Thymus (tissue), 11 donors: Measurements from ENCODE around the gene CSH2. TPM values are rescaled to one million over a fixed set of nuclear protein-coding genes. Genes with fewer than 3 reads are reported as not detected.
"Not testable (repeated sequence)": the region's sequence is repeated elsewhere in the genome, so short reads cannot be mapped to it uniquely, and the experiment has no call there.

Experiments used
- DNase-seq, 9 donors: peaks; one replicate each; pipeline ENCODE4 v3.0.0-alpha.2; 2013; ENCODE audit warnings: low spot score in 9 of 9, low read depth in 6 of 9, missing footprints in 1 of 9
- H3K27ac ChIP-seq, 2 donors: one replicate each; pipeline ENCODE4 v1.5.1; 2013; ENCODE audit warnings: control low read depth in 1 of 2, low read depth in 1 of 2, low read length in 1 of 2, mild to moderate bottlenecking in 1 of 2, moderate library complexity in 1 of 2
- H3K27me3 ChIP-seq, 2 donors: one replicate each; pipeline ENCODE4 v1.5.1; 2013; ENCODE audit warnings: low read length in 1 of 2; ENCODE audit not compliant: control insufficient read depth in 2 of 2, insufficient read depth in 1 of 2
- H3K36me3 ChIP-seq, 2 donors: one replicate each; pipeline ENCODE4 v1.5.1; 2013; ENCODE audit warnings: low read length in 1 of 2, mild to moderate bottlenecking in 1 of 2, moderate library complexity in 1 of 2; ENCODE audit not compliant: control insufficient read depth in 2 of 2, insufficient read depth in 2 of 2
- H3K4me1 ChIP-seq, 2 donors: one replicate each; pipeline ENCODE4 v1.5.1; 2013; ENCODE audit warnings: low read length in 2 of 2; ENCODE audit not compliant: control insufficient read depth in 2 of 2, insufficient read depth in 2 of 2
- H3K4me3 ChIP-seq, 2 donors: one replicate each; pipeline ENCODE4 v1.5.1; 2013; ENCODE audit warnings: low read length in 2 of 2, control low read depth in 1 of 2, mild to moderate bottlenecking in 1 of 2
- H3K9me3 ChIP-seq, 2 donors: one replicate each; pipeline ENCODE4 v1.5.1; 2013; ENCODE audit warnings: low read length in 1 of 2, mild to moderate bottlenecking in 1 of 2; ENCODE audit not compliant: control insufficient read depth in 2 of 2, insufficient read depth in 1 of 2
- WGBS: extraction: QIAGEN DNeasy Blood & Tissue Kit; methylation state at CpG from one replicate; pipeline ENCODE4 v1.1.7; 2013; 5-methylcytosine and 5-hydroxymethylcytosine counted together
- polyA plus RNA-seq: library from polyadenylated mRNA; stranded (reverse); fragments of 200-250 nt; gene quantifications from one replicate; pipeline ENCODE4 v1.2.3, GENCODE V29; 2013
- total RNA-seq: library from RNA; stranded (reverse); fragments of 120-200 nt; gene quantifications from one replicate; pipeline ENCODE4 v1.2.4, GENCODE V29; 2013
- donor health status: healthy.

CSH2 gene
- total and polyA plus RNA-seq, 2 donors, result 1.0 to 11.2 TPM

GRCh38 chr17:63848834-63849689 is 24.4 kb downstream of the CSH2 start:
- peaks cover 0 to 8% of the 10 kb centered on the region in 2 donors for H3K27me3 ChIP-seq
- peak; percentile 84 to 95 (median 87) for DNase-seq
- H3K4me3 ChIP-seq, result peak overlapping the region; percentile 15 to 33
- peaks cover 1 to 12% of the 10 kb centered on the region in 2 donors for H3K9me3 ChIP-seq
- peak overlapping the region in 1 of 2 donors; percentile 72 for H3K27ac ChIP-seq
- H3K4me1 ChIP-seq, result peaks cover 5 to 13% of the 10 kb centered on the region in 2 donors
- no peaks in the 10 kb centered on the region for H3K36me3 ChIP-seq
- WGBS, result 25% methylated on average over 82 of the region's 82 CpGs

DNA sequence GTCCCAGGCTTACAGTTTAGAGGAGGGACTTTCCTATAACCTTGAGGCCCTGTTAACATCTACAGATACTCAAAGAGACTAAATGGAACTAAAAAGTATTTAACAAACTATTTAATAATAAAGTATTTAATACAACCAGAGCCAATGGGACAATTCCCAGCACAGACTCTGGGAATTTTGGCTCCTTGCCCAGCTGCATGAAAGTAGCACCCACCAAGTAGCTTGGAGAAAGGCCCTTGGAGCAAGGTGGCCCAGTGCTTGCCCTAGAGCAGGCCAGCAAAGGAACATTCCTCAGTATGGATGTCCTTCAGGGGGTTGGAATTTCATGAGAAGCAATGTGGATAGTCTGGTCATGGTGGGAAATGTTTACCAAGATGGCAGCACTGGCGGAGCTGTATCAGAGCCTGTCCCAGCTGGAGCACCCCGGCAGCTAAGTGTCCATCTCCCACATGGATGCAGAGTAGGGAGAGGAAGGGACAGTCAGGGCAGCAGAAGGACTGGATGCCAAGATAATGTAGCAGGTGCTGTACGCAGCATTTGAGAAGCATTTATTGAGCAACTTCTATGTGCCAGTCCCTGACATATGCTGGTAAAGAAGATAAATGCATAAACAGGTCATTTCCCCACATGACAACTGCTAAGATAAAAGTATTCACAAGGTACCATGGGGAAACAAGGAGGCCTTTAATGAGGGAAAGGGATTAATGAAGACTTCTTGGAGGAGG is 25.8 kb downstream of the CSH2 start:
- H3K4me1 ChIP-seq, result peaks cover 7 to 23% of the 10 kb centered on the region in 2 donors
- peaks cover 0 to 8% of the 10 kb centered on the region in 2 donors for H3K27me3 ChIP-seq
- H3K4me3 ChIP-seq, result no peak overlapping the region
- peaks cover 1 to 12% of the 10 kb centered on the region in 2 donors for H3K9me3 ChIP-seq
- DNase-seq, result no peak
- 82% methylated on average over 3 of the region's 3 CpGs for WGBS
- no peaks in the 10 kb centered on the region for H3K36me3 ChIP-seq
- H3K27ac ChIP-seq, result no peak overlapping the region

DNA sequence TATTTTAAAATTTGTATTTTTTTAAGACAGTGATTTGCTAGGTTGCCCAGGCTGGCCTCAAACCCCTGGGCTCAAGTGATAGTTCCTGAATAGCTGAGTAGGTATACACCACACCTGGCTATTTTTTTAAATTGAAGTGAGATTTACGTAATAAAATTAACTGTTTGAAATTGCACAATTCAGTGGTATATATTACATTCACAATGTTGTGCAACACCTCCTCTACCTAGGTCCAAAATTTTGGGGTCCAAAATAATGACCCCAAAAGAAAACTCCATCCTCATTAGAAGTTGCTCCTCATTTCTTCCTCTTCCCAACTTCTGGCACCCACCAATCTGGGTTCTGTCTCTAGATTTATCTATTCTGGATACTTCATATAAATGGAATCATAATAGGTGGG is 28.0 kb downstream of the CSH2 start:
- DNase-seq, result no peak
- H3K27me3 ChIP-seq, result peaks cover 0 to 8% of the 10 kb centered on the region in 2 donors
- 52% methylated on average over 1 of the region's 1 CpG for WGBS
- H3K4me1 ChIP-seq, result peaks cover 16 to 38% of the 10 kb centered on the region in 2 donors
- no peak overlapping the region for H3K27ac ChIP-seq
- peaks cover 1 to 12% of the 10 kb centered on the region in 2 donors for H3K9me3 ChIP-seq
- no peaks in the 10 kb centered on the region for H3K36me3 ChIP-seq
- no peak overlapping the region for H3K4me3 ChIP-seq

DNA sequence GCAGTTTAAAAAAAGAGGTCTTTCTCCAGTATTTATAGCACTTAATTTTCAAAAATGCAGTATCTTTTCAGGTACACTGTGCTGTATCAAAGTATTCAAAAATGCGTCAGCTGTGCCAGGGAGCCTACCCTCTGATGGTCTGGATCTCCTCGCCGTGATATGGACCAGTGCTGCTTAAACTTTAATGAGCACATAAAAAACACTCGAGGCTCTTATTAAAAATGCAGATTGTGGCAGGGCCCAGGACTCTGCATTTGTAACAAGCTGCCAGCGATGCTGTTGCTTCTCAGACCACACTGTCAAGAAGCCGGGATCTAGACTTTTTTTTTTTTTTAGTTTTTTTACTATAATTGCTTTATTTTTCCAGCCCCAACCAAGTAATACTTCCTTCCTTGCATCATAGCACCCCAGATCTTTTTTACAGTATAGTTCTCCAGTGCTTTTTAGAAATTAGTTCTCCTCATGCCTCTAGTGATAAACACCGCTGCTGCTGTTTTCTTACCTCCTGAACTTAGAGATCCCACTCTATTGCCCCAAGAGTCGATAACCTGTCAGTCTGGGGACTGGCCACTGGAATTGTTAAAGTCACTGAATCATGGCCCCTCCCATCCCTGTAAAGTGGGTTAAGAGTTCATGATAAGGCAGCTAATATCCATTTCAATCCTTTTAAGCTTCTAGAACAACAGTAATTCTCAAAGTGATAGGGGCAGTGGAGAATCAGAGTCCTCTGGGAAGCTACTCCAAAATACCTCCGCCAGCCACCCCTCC is 29.4 kb downstream of the CSH2 start:
- Histone ChIP-seq H3K27ac (peak overlapping the region; percentile 36 to 90), H3K9me3 (peaks cover 1 to 9% of the 10 kb centered on the region in 2 donors), H3K27me3 (peaks cover 0 to 2% of the 10 kb centered on the region in 2 donors), H3K36me3 (no peaks in the 10 kb centered on the region), H3K4me3 (peak overlapping the region in 1 of 2 donors; percentile 89), H3K4me1 (peaks cover 26 to 46% of the 10 kb centered on the region in 2 donors)
- 88% methylated on average over 9 of the region's 9 CpGs for WGBS
- no peak for DNase-seq

GRCh38 chr17:63843387-63843888 is 30.0 kb downstream of the CSH2 start:
- WGBS, result 4% methylated on average over 19 of the region's 19 CpGs
- peak overlapping the region; percentile 77 to 90 for H3K27ac ChIP-seq

GRCh38 chr17:63842540-63843386 is 30.7 kb downstream of the CSH2 start, which contains the start of gene SMARCD2:
Gene SMARCD2 (minus strand): TSS chr17:63842685. CDS start chr17:63842674, 11 bp downstream.
- Histone ChIP-seq H3K4me3 (peak within 1 kb of the TSS; percentile 89 to 90), H3K27ac (peak within 1 kb of the TSS; percentile 95 to 98), H3K9me3 (no peaks in the 10 kb centered on the region), H3K27me3 (no peaks in the 10 kb centered on the region), H3K4me1 (peaks cover 23 to 48% of the 10 kb centered on the region in 2 donors), H3K36me3 (peaks cover 1 to 7% of the 10 kb centered on the region in 2 donors)
- peak; percentile 89 to 99 (median 98) for DNase-seq
- WGBS, result under 1% methylated on average over 92 of the region's 92 CpGs

More at GRCh38 chr17:63843387-63843888, 30.0 kb downstream of the CSH2 start:
- DNase-seq, result peak in 1 of 9 donors; percentile 51
- not testable (repeated sequence) for H3K9me3 ChIP-seq, H3K27me3 ChIP-seq, H3K36me3 ChIP-seq
- peak overlapping the region; percentile 89 to 90 for H3K4me3 ChIP-seq
- H3K4me1 ChIP-seq, result peaks cover 23 to 47% of the 10 kb centered on the region in 2 donors

GRCh38 chr17:63842173-63842539 is 31.3 kb downstream of the CSH2 start:
- Histone ChIP-seq H3K4me3 (peak overlapping the region; percentile 89), H3K9me3 (no peaks in the 10 kb centered on the region), H3K36me3 (peaks cover 8 to 13% of the 10 kb centered on the region in 2 donors), H3K27ac (peak overlapping the region; percentile 68 to 95), H3K4me1 (peaks cover 23 to 48% of the 10 kb centered on the region in 2 donors), H3K27me3 (no peaks in the 10 kb centered on the region)
- WGBS, result under 1% methylated on average over 36 of the region's 36 CpGs
- DNase-seq, result no peak
